Measurements from ENCODE around the gene SUB1. TPM values are rescaled to one million over a fixed set of nuclear protein-coding genes. Genes with fewer than 3 reads are reported as not detected.
"Not testable (repeated sequence)": the region's sequence is repeated elsewhere in the genome, so short reads cannot be mapped to it uniquely, and the experiment has no call there.

The SUB1 gene
- total RNA-seq, 1 experiment from 2014 or later, result 334 TPM

- intact Hi-C loops (cut with micrococcal nuclease; ENCODE audit: unreplicated experiment), result loop anchor here (2.0 to 10.0 kb wide), 4 partner anchors 79 to 797 kb away; no protein-coding TSS in a partner anchor
- TF ChIP-seq, protein P1, sequence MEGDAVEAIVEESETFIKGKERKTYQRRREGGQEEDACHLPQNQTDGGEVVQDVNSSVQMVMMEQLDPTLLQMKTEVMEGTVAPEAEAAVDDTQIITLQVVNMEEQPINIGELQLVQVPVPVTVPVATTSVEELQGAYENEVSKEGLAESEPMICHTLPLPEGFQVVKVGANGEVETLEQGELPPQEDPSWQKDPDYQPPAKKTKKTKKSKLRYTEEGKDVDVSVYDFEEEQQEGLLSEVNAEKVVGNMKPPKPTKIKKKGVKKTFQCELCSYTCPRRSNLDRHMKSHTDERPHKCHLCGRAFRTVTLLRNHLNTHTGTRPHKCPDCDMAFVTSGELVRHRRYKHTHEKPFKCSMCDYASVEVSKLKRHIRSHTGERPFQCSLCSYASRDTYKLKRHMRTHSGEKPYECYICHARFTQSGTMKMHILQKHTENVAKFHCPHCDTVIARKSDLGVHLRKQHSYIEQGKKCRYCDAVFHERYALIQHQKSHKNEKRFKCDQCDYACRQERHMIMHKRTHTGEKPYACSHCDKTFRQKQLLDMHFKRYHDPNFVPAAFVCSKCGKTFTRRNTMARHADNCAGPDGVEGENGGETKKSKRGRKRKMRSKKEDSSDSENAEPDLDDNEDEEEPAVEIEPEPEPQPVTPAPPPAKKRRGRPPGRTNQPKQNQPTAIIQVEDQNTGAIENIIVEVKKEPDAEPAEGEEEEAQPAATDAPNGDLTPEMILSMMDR (IDR thresholded peaks at IDR 0.05; ENCODE audit: unreplicated experiment), result no peak
- no TSS peak for BruUV-seq (replicated peaks)
- Mint-ChIP-seq H3K4me3 (ENCODE audit: low read depth, unreplicated experiment) (no peak overlapping the region), H3K36me3 (ENCODE audit: insufficient read depth, unreplicated experiment) (no peaks in the 10 kb centered on the region), H3K27me3 (ENCODE audit: unreplicated experiment) (peaks cover under 1% of the 10 kb centered on the region), H3K4me1 (ENCODE audit: low read depth, unreplicated experiment) (no peaks in the 10 kb centered on the region), H3K9me3 (ENCODE audit: low read depth, unreplicated experiment) (no peaks in the 10 kb centered on the region), H3K27ac (ENCODE audit: unreplicated experiment) (no peak overlapping the region)
- peak; percentile 20 for DNase-seq
- CTCF ChIA-PET, result interaction anchor here (0.6 to 0.9 kb wide), 3 partner anchors 80 to 289 kb away, joined by 3 to 4 read pairs (median 4); no protein-coding TSS in a partner anchor
These were observed 42.9 kb downstream of the SUB1 start for GRCh38 chr5:32628049-32628844.

- H3K27ac Mint-ChIP-seq (ENCODE audit: unreplicated experiment), result no peak overlapping the region
- BruUV-seq (replicated peaks), result no TSS peak
- no peaks in the 10 kb centered on the region for H3K36me3 Mint-ChIP-seq (ENCODE audit: insufficient read depth, unreplicated experiment)
- no peak for DNase-seq
- no peaks in the 10 kb centered on the region for H3K4me1 Mint-ChIP-seq (ENCODE audit: low read depth, unreplicated experiment)
- H3K27me3 Mint-ChIP-seq (ENCODE audit: unreplicated experiment), result no peaks in the 10 kb centered on the region
- CTCF ChIA-PET, result no interaction called here
- TF ChIP-seq, protein P1 (IDR thresholded peaks at IDR 0.05; ENCODE audit: unreplicated experiment), result no peak
- H3K9me3 Mint-ChIP-seq (ENCODE audit: low read depth, unreplicated experiment), result no peaks in the 10 kb centered on the region
- intact Hi-C loops (cut with micrococcal nuclease; ENCODE audit: unreplicated experiment), result no loop called here
- no peak overlapping the region for H3K4me3 Mint-ChIP-seq (ENCODE audit: low read depth, unreplicated experiment)
These were observed 45.6 kb downstream of the SUB1 start for GRCh38 chr5:32630867-32631491.

DNA sequence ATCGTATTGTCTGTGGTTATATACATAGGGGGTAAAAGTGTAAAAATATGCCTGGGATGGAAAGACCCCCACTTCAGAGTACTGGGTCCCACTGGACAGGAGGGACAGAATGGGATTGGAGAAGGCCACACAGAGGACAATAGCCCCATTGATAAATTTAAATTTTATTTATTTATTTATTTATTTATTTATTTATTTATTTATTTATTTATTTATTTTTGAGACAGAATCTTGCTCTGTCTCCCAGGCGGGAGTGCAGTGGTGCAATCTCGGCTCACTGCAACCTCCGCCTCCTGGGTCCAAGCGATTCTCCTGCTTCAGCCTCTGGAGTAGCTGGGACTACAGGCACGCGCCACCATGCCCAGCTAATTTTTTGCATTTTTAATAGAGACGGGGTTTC is 47.7 kb downstream of the SUB1 start:
- BruUV-seq (replicated peaks); H3K36me3 Mint-ChIP-seq (ENCODE audit: insufficient read depth, unreplicated experiment); H3K9me3 Mint-ChIP-seq (ENCODE audit: low read depth, unreplicated experiment); intact Hi-C loops (cut with micrococcal nuclease; ENCODE audit: unreplicated experiment); H3K27ac Mint-ChIP-seq (ENCODE audit: unreplicated experiment); H3K4me3 Mint-ChIP-seq (ENCODE audit: low read depth, unreplicated experiment); DNase-seq; CTCF ChIA-PET; H3K27me3 Mint-ChIP-seq (ENCODE audit: unreplicated experiment); H3K4me1 Mint-ChIP-seq (ENCODE audit: low read depth, unreplicated experiment): not testable (repeated sequence)

DNA sequence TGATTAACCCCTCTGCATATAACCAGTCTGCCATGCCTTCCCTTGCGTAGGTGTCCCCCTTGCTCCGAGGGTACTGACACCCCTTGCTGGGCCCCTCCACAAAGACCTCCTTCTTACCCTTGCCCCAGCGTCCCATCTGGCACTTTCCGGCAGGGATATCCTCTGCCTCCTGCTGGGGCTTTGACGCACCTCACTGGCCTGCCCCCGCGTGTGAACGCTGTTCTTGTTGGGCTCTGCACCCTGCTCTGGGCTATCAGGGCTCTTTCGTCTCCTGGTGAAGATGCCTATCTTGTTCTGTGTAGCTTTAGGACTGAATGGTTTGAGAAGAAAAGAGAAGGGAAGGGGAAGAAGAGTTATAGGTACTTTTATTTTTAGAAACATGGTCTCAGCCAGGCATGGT is 53.0 kb downstream of the SUB1 start:
- no TSS peak for BruUV-seq (replicated peaks)
- Mint-ChIP-seq H3K36me3 (ENCODE audit: insufficient read depth, unreplicated experiment) (no peaks in the 10 kb centered on the region), H3K4me1 (ENCODE audit: low read depth, unreplicated experiment) (peaks cover 23% of the 10 kb centered on the region), H3K27me3 (ENCODE audit: unreplicated experiment) (no peaks in the 10 kb centered on the region), H3K4me3 (ENCODE audit: low read depth, unreplicated experiment) (no peak overlapping the region), H3K27ac (ENCODE audit: unreplicated experiment) (no peak overlapping the region), H3K9me3 (ENCODE audit: low read depth, unreplicated experiment) (no peaks in the 10 kb centered on the region)
- DNase-seq, result no peak
- intact Hi-C loops (cut with micrococcal nuclease; ENCODE audit: unreplicated experiment), result no loop called here
- TF ChIP-seq, protein P1 (IDR thresholded peaks at IDR 0.05; ENCODE audit: unreplicated experiment), result no peak
- CTCF ChIA-PET, result no interaction called here
